ENCODE data around the gene HCLS1. TPM values are rescaled to one million over a fixed set of nuclear protein-coding genes. Genes with fewer than 3 reads are reported as not detected.

The HCLS1 gene
- total and polyA plus RNA-seq, 3 experiments from 2014 or later: 184 to 493 (median 197) TPM

GRCh38 chr3:121651684-121652083 lies 9.0 kb downstream of the HCLS1 start:
- H3K36me3 ChIP-seq (ENCODE audit: insufficient read depth, low read length): peaks cover 26% of the 10 kb centered on the region
- H3K4me3 ChIP-seq (ENCODE audit: low read length): no peak overlapping the region
- Mint-ChIP-seq H3K4me1 (peaks cover 69 to 84% (median 83%) of the 10 kb centered on the region in 3 donors), H3K36me3 (peaks cover 17 to 87% (median 27%) of the 10 kb centered on the region in 3 donors), H3K27me3 (no peaks in the 10 kb centered on the region), H3K4me3 (peak overlapping the region in 5 of 7 donors; percentile 3 to 53 (median 32)), H3K27ac (peak overlapping the region in 4 of 8 donors; percentile 33 to 82 (median 52)), H3K9me3 (no peaks in the 10 kb centered on the region)
- peaks cover 61% of the 10 kb centered on the region for H3K4me1 ChIP-seq (ENCODE audit: insufficient read depth, low read length)
- POLR2A ChIA-PET: no interaction called here
- no peaks in the 10 kb centered on the region for H3K9me3 ChIP-seq (ENCODE audit: low read length)
- no peaks in the 10 kb centered on the region for H3K27me3 ChIP-seq (ENCODE audit: insufficient read depth, low read length, poor library complexity, severe bottlenecking)
- CTCF ChIA-PET: no interaction called here
- DNase-seq: no peak
- no peak overlapping the region for H3K27ac ChIP-seq (ENCODE audit: low read depth, low read length)

GRCh38 chr3:121649645-121650044 lies 11.1 kb downstream of the HCLS1 start:
- POLR2A ChIA-PET: no interaction called here
- H3K36me3 Mint-ChIP-seq: peaks cover 12 to 79% (median 23%) of the 10 kb centered on the region in 3 donors

GRCh38 chr3:121648219-121648958 lies 12.3 kb downstream of the HCLS1 start:
- H3K36me3 ChIP-seq (ENCODE audit: insufficient read depth, low read length): peaks cover 39% of the 10 kb centered on the region
- no peaks in the 10 kb centered on the region for H3K27me3 Mint-ChIP-seq
- H3K27ac Mint-ChIP-seq: peak overlapping the region in 3 of 8 donors; percentile 17 to 29 (median 17)
- no peaks in the 10 kb centered on the region for H3K27me3 ChIP-seq (ENCODE audit: insufficient read depth, low read length, poor library complexity, severe bottlenecking)
- H3K4me3 ChIP-seq (ENCODE audit: low read length): no peak overlapping the region
- peaks cover 44% of the 10 kb centered on the region for H3K4me1 ChIP-seq (ENCODE audit: insufficient read depth, low read length)
- no peak overlapping the region for H3K4me3 Mint-ChIP-seq
- H3K9me3 Mint-ChIP-seq: no peaks in the 10 kb centered on the region
- POLR2A ChIA-PET: no interaction called here
- no peaks in the 10 kb centered on the region for H3K9me3 ChIP-seq (ENCODE audit: low read length)
- H3K4me1 Mint-ChIP-seq: peaks cover 44 to 63% (median 59%) of the 10 kb centered on the region in 3 donors
- no peak overlapping the region for H3K27ac ChIP-seq (ENCODE audit: low read depth, low read length)
- no peak for DNase-seq
- H3K36me3 Mint-ChIP-seq: peaks cover 12 to 82% (median 31%) of the 10 kb centered on the region in 3 donors
- CTCF ChIA-PET: interaction anchor here (1.1 kb wide), 1 partner anchor 12 kb away, joined by 3 read pairs; the partner anchor contains the start of gene HCLS1

More at GRCh38 chr3:121649645-121650044, 11.1 kb downstream of the HCLS1 start:
- DNase-seq: no peak
- H3K36me3 ChIP-seq (ENCODE audit: insufficient read depth, low read length): peaks cover 27% of the 10 kb centered on the region
- CTCF ChIA-PET: no interaction called here
- no peaks in the 10 kb centered on the region for H3K9me3 ChIP-seq (ENCODE audit: low read length)
- Mint-ChIP-seq H3K9me3 (no peaks in the 10 kb centered on the region), H3K4me1 (peaks cover 55 to 76% (median 68%) of the 10 kb centered on the region in 3 donors), H3K4me3 (peak overlapping the region in 1 of 7 donors; percentile 12), H3K27ac (peak overlapping the region in 4 of 8 donors; percentile 17 to 60 (median 26)), H3K27me3 (no peaks in the 10 kb centered on the region)
- no peaks in the 10 kb centered on the region for H3K27me3 ChIP-seq (ENCODE audit: insufficient read depth, low read length, poor library complexity, severe bottlenecking)
- H3K4me1 ChIP-seq (ENCODE audit: insufficient read depth, low read length): peaks cover 56% of the 10 kb centered on the region
- H3K4me3 ChIP-seq (ENCODE audit: low read length): no peak overlapping the region
- no peak overlapping the region for H3K27ac ChIP-seq (ENCODE audit: low read depth, low read length)

- Mint-ChIP-seq H3K27me3 (no peaks in the 10 kb centered on the region), H3K27ac (peak overlapping the region in 2 of 8 donors; percentile 5 to 69), H3K4me3 (no peak overlapping the region), H3K9me3 (no peaks in the 10 kb centered on the region), H3K36me3 (peaks cover 13 to 82% (median 38%) of the 10 kb centered on the region in 3 donors), H3K4me1 (peaks cover 30 to 45% (median 44%) of the 10 kb centered on the region in 3 donors)
- CTCF ChIA-PET: no interaction called here
- Histone ChIP-seq H3K4me3 (ENCODE audit: low read length) (no peak overlapping the region), H3K27ac (ENCODE audit: low read depth, low read length) (no peak overlapping the region), H3K9me3 (ENCODE audit: low read length) (no peaks in the 10 kb centered on the region), H3K4me1 (ENCODE audit: insufficient read depth, low read length) (peaks cover 12% of the 10 kb centered on the region), H3K27me3 (ENCODE audit: insufficient read depth, low read length, poor library complexity, severe bottlenecking) (no peaks in the 10 kb centered on the region), H3K36me3 (ENCODE audit: insufficient read depth, low read length) (peaks cover 46% of the 10 kb centered on the region)
- no peak for DNase-seq
- POLR2A ChIA-PET: no interaction called here
Observed at GRCh38 chr3:121645054-121645453, 15.6 kb downstream of the HCLS1 start.

GRCh38 chr3:121642601-121643314 lies 17.9 kb downstream of the HCLS1 start:
- H3K27me3 Mint-ChIP-seq: no peaks in the 10 kb centered on the region
- POLR2A ChIA-PET: interaction anchor here (0.7 kb wide), 1 partner anchor 107 kb away, joined by 5 read pairs; no protein-coding TSS in a partner anchor
- CTCF ChIA-PET: no interaction called here

GRCh38 chr3:121641127-121641526 lies 19.6 kb downstream of the HCLS1 start:
- Histone ChIP-seq H3K27me3 (ENCODE audit: insufficient read depth, low read length, poor library complexity, severe bottlenecking) (no peaks in the 10 kb centered on the region), H3K4me3 (ENCODE audit: low read length) (no peak overlapping the region), H3K4me1 (ENCODE audit: insufficient read depth, low read length) (no peaks in the 10 kb centered on the region), H3K27ac (ENCODE audit: low read depth, low read length) (no peak overlapping the region), H3K36me3 (ENCODE audit: insufficient read depth, low read length) (peaks cover 72% of the 10 kb centered on the region), H3K9me3 (ENCODE audit: low read length) (no peaks in the 10 kb centered on the region)
- POLR2A ChIA-PET: no interaction called here
- Mint-ChIP-seq H3K4me1 (peaks cover 18 to 25% (median 18%) of the 10 kb centered on the region in 3 donors), H3K36me3 (peaks cover 18 to 92% (median 49%) of the 10 kb centered on the region in 3 donors), H3K27ac (peak overlapping the region in 1 of 8 donors; percentile 7), H3K4me3 (no peak overlapping the region), H3K27me3 (no peaks in the 10 kb centered on the region), H3K9me3 (no peaks in the 10 kb centered on the region)
- no peak for DNase-seq
- CTCF ChIA-PET: no interaction called here

More at GRCh38 chr3:121642601-121643314, 17.9 kb downstream of the HCLS1 start:
- H3K36me3 Mint-ChIP-seq: peaks cover 11 to 84% (median 42%) of the 10 kb centered on the region in 3 donors
- H3K36me3 ChIP-seq (ENCODE audit: insufficient read depth, low read length): peaks cover 55% of the 10 kb centered on the region
- H3K4me3 ChIP-seq (ENCODE audit: low read length): no peak overlapping the region
- H3K9me3 Mint-ChIP-seq: no peaks in the 10 kb centered on the region
- peaks cover 23 to 32% (median 25%) of the 10 kb centered on the region in 3 donors for H3K4me1 Mint-ChIP-seq
- no peak overlapping the region for H3K27ac ChIP-seq (ENCODE audit: low read depth, low read length)
- H3K27ac Mint-ChIP-seq: peak overlapping the region in 3 of 8 donors; percentile 1 to 64 (median 43)
- no peaks in the 10 kb centered on the region for H3K9me3 ChIP-seq (ENCODE audit: low read length)
- no peaks in the 10 kb centered on the region for H3K27me3 ChIP-seq (ENCODE audit: insufficient read depth, low read length, poor library complexity, severe bottlenecking)
- H3K4me3 Mint-ChIP-seq: no peak overlapping the region
- no peaks in the 10 kb centered on the region for H3K4me1 ChIP-seq (ENCODE audit: insufficient read depth, low read length)
- no peak for DNase-seq

- CTCF ChIA-PET: no interaction called here
- H3K9me3 Mint-ChIP-seq: no peaks in the 10 kb centered on the region
- Histone ChIP-seq H3K4me1 (ENCODE audit: insufficient read depth, low read length) (no peaks in the 10 kb centered on the region), H3K4me3 (ENCODE audit: low read length) (no peak overlapping the region), H3K27me3 (ENCODE audit: insufficient read depth, low read length, poor library complexity, severe bottlenecking) (no peaks in the 10 kb centered on the region), H3K27ac (ENCODE audit: low read depth, low read length) (no peak overlapping the region), H3K36me3 (ENCODE audit: insufficient read depth, low read length) (peaks cover 75% of the 10 kb centered on the region), H3K9me3 (ENCODE audit: low read length) (no peaks in the 10 kb centered on the region)
- no peaks in the 10 kb centered on the region for H3K27me3 Mint-ChIP-seq
- H3K27ac Mint-ChIP-seq: peak overlapping the region in 2 of 8 donors; percentile 77 to 91
- peaks cover 12 to 28% (median 18%) of the 10 kb centered on the region in 3 donors for H3K4me1 Mint-ChIP-seq
- H3K36me3 Mint-ChIP-seq: peaks cover 32 to 97% (median 47%) of the 10 kb centered on the region in 3 donors
- no peak for DNase-seq
- POLR2A ChIA-PET: no interaction called here
- no peak overlapping the region for H3K4me3 Mint-ChIP-seq
Observed at GRCh38 chr3:121637922-121638321, 22.8 kb downstream of the HCLS1 start.

- Histone ChIP-seq H3K27ac (ENCODE audit: low read depth, low read length) (no peak overlapping the region), H3K27me3 (ENCODE audit: insufficient read depth, low read length, poor library complexity, severe bottlenecking) (no peaks in the 10 kb centered on the region), H3K4me1 (ENCODE audit: insufficient read depth, low read length) (no peaks in the 10 kb centered on the region), H3K4me3 (ENCODE audit: low read length) (no peak overlapping the region), H3K9me3 (ENCODE audit: low read length) (no peaks in the 10 kb centered on the region), H3K36me3 (ENCODE audit: insufficient read depth, low read length) (peaks cover 38% of the 10 kb centered on the region)
- DNase-seq: no peak
- POLR2A ChIA-PET: interaction anchor here (0.6 kb wide), 1 partner anchor 1166 kb away, joined by 4 read pairs; no protein-coding TSS in a partner anchor
- Mint-ChIP-seq H3K27ac (peak overlapping the region in 4 of 8 donors; percentile 5 to 75 (median 31)), H3K9me3 (no peaks in the 10 kb centered on the region), H3K4me3 (no peak overlapping the region), H3K27me3 (no peaks in the 10 kb centered on the region), H3K36me3 (peaks cover 20 to 67% (median 42%) of the 10 kb centered on the region in 3 donors), H3K4me1 (peaks cover 0 to 6% (median 2%) of the 10 kb centered on the region in 3 donors)
- CTCF ChIA-PET: no interaction called here
Observed at GRCh38 chr3:121630355-121630754, 30.3 kb downstream of the HCLS1 start.
